GM19328 (cell line): Measurements from ENCODE around the gene USP22.
"Not testable (repeated sequence)": the region's sequence is repeated elsewhere in the genome, so short reads cannot be mapped to it uniquely, and the experiment has no call there.

Source experiments
- ATAC-seq: cut with Tn5 transposase; IDR thresholded peaks from one replicate; pipeline ENCODE4 v1.9.1; 2021; ENCODE audit warnings: mild to moderate bottlenecking, moderate library complexity; ENCODE audit not compliant: unreplicated experiment

USP22 gene

GRCh38 chr17:20991276-20992037 lies 51.4 kb downstream of the USP22 start:
- no peak for ATAC-seq

GRCh38 chr17:20989991-20990855 lies 52.6 kb downstream of the USP22 start:
- ATAC-seq = no peak

DNA sequence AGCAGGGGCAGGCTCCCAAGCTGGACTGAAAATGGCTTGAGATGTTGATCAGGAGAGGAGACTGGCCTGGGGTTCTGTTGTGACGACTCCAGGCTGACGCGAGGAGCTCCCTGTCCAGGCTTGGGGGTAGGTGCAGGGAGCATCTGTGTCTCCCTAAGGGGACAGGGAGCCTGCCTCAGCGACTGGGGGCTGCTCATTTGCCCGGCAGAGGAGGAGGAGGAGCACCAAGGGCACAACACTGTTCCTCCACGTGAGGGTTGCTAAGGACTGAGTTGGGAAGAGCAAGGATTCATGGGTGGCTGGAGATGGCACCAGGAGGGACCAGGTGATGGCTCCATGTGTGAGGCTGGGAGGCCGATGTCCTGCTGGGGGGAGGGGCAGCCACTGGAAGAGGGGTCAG lies 53.3 kb downstream of the USP22 start:
- ATAC-seq = no peak

GRCh38 chr17:20988896-20989295 lies 53.9 kb downstream of the USP22 start:
- no peak for ATAC-seq

GRCh38 chr17:20988001-20988636 lies 54.7 kb downstream of the USP22 start:
- ATAC-seq = no peak

GRCh38 chr17:20987511-20987910 lies 55.3 kb downstream of the USP22 start:
- ATAC-seq = no peak

- no peak for ATAC-seq
These were observed 55.9 kb downstream of the USP22 start for GRCh38 chr17:20986767-20987510.

- no peak for ATAC-seq
These were observed 59.5 kb downstream of the USP22 start for GRCh38 chr17:20983359-20983637.

GRCh38 chr17:20982589-20983358 lies 60.0 kb downstream of the USP22 start:
- ATAC-seq = no peak

- no peak for ATAC-seq
These were observed 61.5 kb downstream of the USP22 start for GRCh38 chr17:20981046-20981920.

DNA sequence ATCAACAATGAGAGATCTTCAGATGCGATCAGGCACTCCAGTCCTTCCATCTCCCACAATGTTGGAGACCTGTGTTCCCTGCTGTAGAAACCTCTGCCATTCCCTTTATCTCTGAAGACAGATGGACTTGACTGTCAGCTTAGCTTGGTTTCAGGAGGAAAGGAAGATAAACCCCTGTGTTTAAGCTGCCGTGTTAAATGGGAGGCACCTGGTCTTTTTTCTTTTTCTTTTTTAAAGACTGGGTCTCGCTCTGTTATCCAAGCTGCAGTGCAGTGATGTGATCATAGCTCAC lies 63.1 kb downstream of the USP22 start:
- ATAC-seq = no peak

DNA sequence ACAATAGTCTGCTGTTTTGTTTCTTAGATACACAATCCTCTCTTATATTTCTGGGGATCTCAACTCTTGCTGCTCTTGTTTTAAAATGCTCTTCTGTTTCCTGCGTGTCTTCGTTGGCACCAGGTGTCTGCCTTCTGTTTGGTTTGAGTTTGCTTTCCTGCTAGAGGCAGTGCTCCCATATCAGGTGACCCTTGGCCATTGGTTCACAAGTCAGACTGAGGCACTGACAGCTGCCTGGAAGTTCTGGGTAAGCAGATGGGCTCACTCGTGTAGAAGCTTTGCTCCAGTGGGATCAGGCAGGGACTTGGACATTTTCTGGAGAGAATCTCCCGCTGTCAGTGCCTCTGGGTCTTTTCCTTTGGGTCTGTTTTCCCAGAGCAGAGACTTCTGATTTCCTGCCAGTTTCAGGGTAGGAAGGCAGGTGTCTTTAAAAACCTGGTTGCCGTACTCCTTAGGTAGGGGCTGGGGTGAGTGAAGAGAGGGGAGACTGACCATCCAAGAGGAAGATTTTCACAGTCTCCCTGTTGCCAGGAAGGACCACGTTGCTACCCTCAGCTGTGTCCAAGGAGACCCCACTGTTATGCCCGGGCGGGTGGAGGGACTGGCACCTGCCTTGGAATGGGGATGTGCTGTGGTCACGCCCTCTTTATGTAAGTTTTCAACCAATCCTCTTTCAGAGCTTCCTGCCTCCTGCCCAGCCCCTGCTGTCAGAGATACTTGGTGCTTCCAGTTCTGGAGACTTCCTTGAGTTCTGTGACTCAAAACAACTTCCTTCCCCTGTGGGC lies 63.6 kb downstream of the USP22 start:
- ATAC-seq = not testable (repeated sequence)

GRCh38 chr17:20977609-20978253 lies 65.1 kb downstream of the USP22 start:
- not testable (repeated sequence) for ATAC-seq

- no peak for ATAC-seq
These were observed 67.2 kb downstream of the USP22 start for GRCh38 chr17:20975566-20975965.

GRCh38 chr17:20970329-20970728 lies 72.5 kb downstream of the USP22 start:
- ATAC-seq = no peak

DNA sequence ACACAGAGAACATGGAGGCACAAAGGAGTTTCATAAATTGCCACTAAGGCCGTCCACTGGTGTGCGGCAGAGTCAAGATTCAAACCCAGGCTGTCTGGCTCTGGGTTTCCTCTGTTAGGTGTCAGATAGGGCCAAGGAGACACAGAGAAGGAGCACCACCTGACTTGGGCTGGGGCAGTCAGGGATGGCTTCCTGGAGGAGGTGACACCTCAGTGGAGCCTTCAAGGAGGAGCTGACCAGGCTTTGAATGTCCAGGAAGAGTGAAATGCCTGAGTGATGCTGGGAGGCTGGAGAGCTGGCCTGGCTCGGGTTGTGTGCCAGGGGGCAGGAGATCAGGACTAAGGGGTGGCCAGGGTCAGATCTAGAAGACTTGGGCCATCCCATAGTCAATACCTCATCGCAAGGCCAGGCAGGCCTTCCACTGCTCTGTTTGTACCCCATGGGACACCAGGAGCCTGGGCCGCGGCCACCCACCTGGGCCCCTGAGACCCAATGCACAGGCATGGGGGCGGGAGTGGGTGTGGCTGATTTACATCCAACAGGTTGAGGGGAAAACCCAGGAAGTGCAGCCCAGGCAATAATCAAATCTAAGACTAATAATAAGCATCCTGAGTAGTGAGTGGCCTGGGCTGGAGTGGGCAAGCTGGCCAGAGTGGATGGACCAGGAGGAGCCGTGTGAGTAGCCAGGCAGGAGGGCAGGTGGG lies 73.7 kb downstream of the USP22 start:
- ATAC-seq = no peak

- no peak for ATAC-seq
These were observed 75.0 kb downstream of the USP22 start for GRCh38 chr17:20967776-20968175.

GRCh38 chr17:20966870-20967269 lies 75.9 kb downstream of the USP22 start:
- no peak for ATAC-seq
